ENCODE measurements around the gene SLC35D3.
"Not testable (repeated sequence)": the region's sequence is repeated elsewhere in the genome, so short reads cannot be mapped to it uniquely, and the experiment has no call there.

Gene SLC35D3

DNA sequence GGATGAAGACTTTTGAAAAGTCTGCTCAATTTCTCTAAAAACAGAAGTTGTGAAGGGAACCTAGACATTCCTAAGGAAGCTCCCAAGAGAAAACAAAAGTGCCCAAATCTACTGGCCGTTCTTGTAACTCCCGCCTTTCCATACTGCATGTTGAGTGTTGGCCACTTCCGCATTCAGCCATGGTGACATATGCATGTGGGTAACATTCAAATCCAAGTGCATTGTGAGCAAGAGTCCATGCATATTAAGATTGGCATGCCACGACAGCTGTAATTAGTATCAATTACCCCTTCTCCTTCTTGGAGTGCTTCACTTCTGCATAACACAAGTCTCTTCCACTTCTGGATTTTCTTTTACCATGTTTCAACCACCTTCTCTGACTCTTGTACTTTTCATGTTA, 8.4 kb downstream of the SLC35D3 start:
- Histone ChIP-seq H3K27me3 (ENCODE audit: control insufficient read depth, insufficient read depth, low read length) (no peaks in the 10 kb centered on the region), H3K27ac (ENCODE audit: low read depth, low read length) (no peak overlapping the region)

DNA sequence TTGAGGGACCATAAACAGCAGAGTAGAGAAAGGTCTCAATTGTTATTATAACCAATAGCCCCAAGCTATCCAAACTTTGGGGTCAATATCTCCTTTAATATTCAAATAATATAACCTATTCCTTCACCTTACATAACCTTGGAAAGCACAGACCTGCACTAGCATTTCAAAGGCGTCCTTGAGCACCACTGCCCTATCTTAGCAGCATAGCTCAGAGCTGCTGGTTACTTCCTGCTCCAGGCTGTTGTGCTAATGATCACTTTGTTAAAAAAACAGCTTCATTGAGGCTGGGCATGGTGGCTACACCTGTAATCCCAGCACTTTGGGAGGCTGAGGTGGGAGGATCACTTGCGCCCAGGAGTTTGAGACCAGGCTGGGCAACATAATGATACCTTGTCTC, 10.5 kb downstream of the SLC35D3 start:
- Histone ChIP-seq H3K4me1 (ENCODE audit: control insufficient read depth, insufficient read depth, low read length) (no peaks in the 10 kb centered on the region), H3K4me3 (ENCODE audit: low read length) (no peak overlapping the region), H3K27me3 (ENCODE audit: control insufficient read depth, insufficient read depth, low read length) (no peaks in the 10 kb centered on the region), H3K36me3 (ENCODE audit: control insufficient read depth, insufficient read depth, low read length) (no peaks in the 10 kb centered on the region), H3K9ac (ENCODE audit: low read length) (no peak overlapping the region), H3K27ac (ENCODE audit: low read depth, low read length) (no peak overlapping the region)

More for the DNA sequence above, 8.4 kb downstream of the SLC35D3 start:
- Histone ChIP-seq H3K4me1 (ENCODE audit: control insufficient read depth, insufficient read depth, low read length) (no peaks in the 10 kb centered on the region), H3K9ac (ENCODE audit: low read length) (no peak overlapping the region), H3K4me3 (ENCODE audit: low read length) (no peak overlapping the region), H3K36me3 (ENCODE audit: control insufficient read depth, insufficient read depth, low read length) (no peaks in the 10 kb centered on the region)

DNA sequence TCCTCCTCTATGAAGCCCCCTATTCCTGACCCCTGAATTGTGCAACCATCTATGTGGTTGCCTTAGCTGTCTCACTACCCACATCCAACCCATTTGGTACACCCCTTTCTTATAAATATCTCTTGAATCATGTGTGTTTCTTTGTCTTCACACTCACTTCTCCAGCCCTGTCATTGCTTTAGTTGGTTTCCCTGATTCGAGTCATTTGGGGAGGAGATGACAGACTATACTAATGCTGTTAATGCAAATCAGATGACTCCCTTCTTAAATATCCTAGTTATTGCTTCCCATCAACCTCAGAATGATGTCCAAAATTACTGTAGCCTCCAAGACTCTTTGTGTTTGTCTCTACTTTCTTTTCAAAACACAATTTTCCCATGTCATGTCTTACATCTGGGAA, 23.0 kb downstream of the SLC35D3 start:
- no peak overlapping the region for H3K27ac ChIP-seq (ENCODE audit: low read depth, low read length)
- H3K27me3 ChIP-seq (ENCODE audit: control insufficient read depth, insufficient read depth, low read length): no peaks in the 10 kb centered on the region
- no peak overlapping the region for H3K9ac ChIP-seq (ENCODE audit: low read length)
- no peaks in the 10 kb centered on the region for H3K4me1 ChIP-seq (ENCODE audit: control insufficient read depth, insufficient read depth, low read length)
- H3K36me3 ChIP-seq (ENCODE audit: control insufficient read depth, insufficient read depth, low read length): no peaks in the 10 kb centered on the region
- H3K4me3 ChIP-seq (ENCODE audit: low read length): no peak overlapping the region

- H3K27ac ChIP-seq (ENCODE audit: low read depth, low read length): no peak overlapping the region
- H3K9ac ChIP-seq (ENCODE audit: low read length): no peak overlapping the region
- no peaks in the 10 kb centered on the region for H3K36me3 ChIP-seq (ENCODE audit: control insufficient read depth, insufficient read depth, low read length)
- H3K27me3 ChIP-seq (ENCODE audit: control insufficient read depth, insufficient read depth, low read length): no peaks in the 10 kb centered on the region
- no peaks in the 10 kb centered on the region for H3K4me1 ChIP-seq (ENCODE audit: control insufficient read depth, insufficient read depth, low read length)
- H3K4me3 ChIP-seq (ENCODE audit: low read length): no peak overlapping the region
These were observed 23.6 kb downstream of the SLC35D3 start for GRCh38 chr6:136945711-136946121.

- Histone ChIP-seq H3K9ac (ENCODE audit: low read length) (no peak overlapping the region), H3K36me3 (ENCODE audit: control insufficient read depth, insufficient read depth, low read length) (no peaks in the 10 kb centered on the region), H3K27ac (ENCODE audit: low read depth, low read length) (no peak overlapping the region), H3K4me1 (ENCODE audit: control insufficient read depth, insufficient read depth, low read length) (no peaks in the 10 kb centered on the region), H3K27me3 (ENCODE audit: control insufficient read depth, insufficient read depth, low read length) (no peaks in the 10 kb centered on the region), H3K4me3 (ENCODE audit: low read length) (no peak overlapping the region)
These were observed 24.9 kb downstream of the SLC35D3 start for GRCh38 chr6:136947037-136947436.

- not testable (repeated sequence) for H3K27ac ChIP-seq (ENCODE audit: low read depth, low read length); H3K9ac ChIP-seq (ENCODE audit: low read length); H3K4me1 ChIP-seq (ENCODE audit: control insufficient read depth, insufficient read depth, low read length); H3K4me3 ChIP-seq (ENCODE audit: low read length); H3K36me3 ChIP-seq (ENCODE audit: control insufficient read depth, insufficient read depth, low read length); H3K27me3 ChIP-seq (ENCODE audit: control insufficient read depth, insufficient read depth, low read length)
These were observed 27.9 kb downstream of the SLC35D3 start for GRCh38 chr6:136949957-136950356.

- Histone ChIP-seq H3K9ac (ENCODE audit: low read length) (no peak overlapping the region), H3K36me3 (ENCODE audit: control insufficient read depth, insufficient read depth, low read length) (no peaks in the 10 kb centered on the region), H3K27ac (ENCODE audit: low read depth, low read length) (no peak overlapping the region), H3K27me3 (ENCODE audit: control insufficient read depth, insufficient read depth, low read length) (no peaks in the 10 kb centered on the region), H3K4me1 (ENCODE audit: control insufficient read depth, insufficient read depth, low read length) (no peaks in the 10 kb centered on the region), H3K4me3 (ENCODE audit: low read length) (no peak overlapping the region)
These were observed 28.5 kb downstream of the SLC35D3 start for GRCh38 chr6:136950436-136951126.

GRCh38 chr6:136952714-136953260, 30.7 kb downstream of the SLC35D3 start:
- no peak overlapping the region for H3K4me3 ChIP-seq (ENCODE audit: low read length)
- no peak overlapping the region for H3K27ac ChIP-seq (ENCODE audit: low read depth, low read length)
- H3K9ac ChIP-seq (ENCODE audit: low read length): no peak overlapping the region
- no peaks in the 10 kb centered on the region for H3K4me1 ChIP-seq (ENCODE audit: control insufficient read depth, insufficient read depth, low read length)
- no peaks in the 10 kb centered on the region for H3K27me3 ChIP-seq (ENCODE audit: control insufficient read depth, insufficient read depth, low read length)
- H3K36me3 ChIP-seq (ENCODE audit: control insufficient read depth, insufficient read depth, low read length): no peaks in the 10 kb centered on the region

- Histone ChIP-seq H3K4me3 (ENCODE audit: low read length) (no peak overlapping the region), H3K36me3 (ENCODE audit: control insufficient read depth, insufficient read depth, low read length) (no peaks in the 10 kb centered on the region), H3K9ac (ENCODE audit: low read length) (no peak overlapping the region), H3K4me1 (ENCODE audit: control insufficient read depth, insufficient read depth, low read length) (no peaks in the 10 kb centered on the region), H3K27ac (ENCODE audit: low read depth, low read length) (no peak overlapping the region), H3K27me3 (ENCODE audit: control insufficient read depth, insufficient read depth, low read length) (no peaks in the 10 kb centered on the region)
These were observed 33.0 kb downstream of the SLC35D3 start for GRCh38 chr6:136955123-136955522.

DNA sequence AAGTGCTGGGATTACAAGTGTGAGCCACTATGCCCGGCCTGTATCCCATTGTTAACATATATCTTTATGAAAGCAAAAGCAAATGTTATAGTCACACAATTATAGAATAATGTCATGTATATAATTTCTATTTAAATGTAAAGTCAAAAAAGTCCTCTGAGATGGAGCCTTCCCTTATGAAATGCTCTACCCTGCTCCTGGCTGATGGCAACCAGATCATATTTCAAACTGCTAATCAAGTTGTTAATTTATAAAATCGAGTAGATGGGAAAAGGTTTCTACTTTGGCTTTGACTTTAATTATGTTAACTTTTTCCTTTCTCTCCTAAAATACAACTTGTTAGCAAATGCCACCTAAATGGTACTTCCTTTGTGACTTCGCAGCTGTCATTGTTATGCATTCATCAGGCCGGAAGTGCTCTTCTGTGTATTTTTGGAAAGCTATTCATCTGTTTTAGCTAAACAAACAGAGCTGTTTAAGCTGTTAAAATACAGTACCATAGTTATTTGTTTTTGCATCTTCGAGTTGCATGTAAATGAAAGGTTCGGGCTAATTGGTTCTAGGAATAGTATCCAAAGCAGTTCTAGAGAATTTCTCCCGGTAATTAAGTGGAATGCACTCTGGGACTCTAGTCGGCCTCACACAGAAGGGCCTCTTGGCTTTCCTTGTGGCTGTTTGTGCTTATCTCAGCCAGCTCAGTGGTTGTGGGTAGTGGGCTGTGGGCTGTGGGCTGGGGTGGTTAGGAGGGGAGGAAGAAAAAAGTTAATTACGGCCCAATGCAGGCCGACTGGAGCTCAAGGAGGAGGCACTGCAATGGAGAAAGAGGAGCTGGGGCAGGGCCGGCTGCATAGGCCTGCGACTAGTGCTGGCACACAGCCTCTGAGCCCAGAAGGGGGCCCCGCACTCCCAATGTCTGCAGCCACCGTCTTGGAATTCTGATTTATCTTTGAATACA, 34.8 kb downstream of the SLC35D3 start:
- H3K9ac ChIP-seq (ENCODE audit: low read length): no peak overlapping the region
- H3K36me3 ChIP-seq (ENCODE audit: control insufficient read depth, insufficient read depth, low read length): no peaks in the 10 kb centered on the region
- H3K27ac ChIP-seq (ENCODE audit: low read depth, low read length): no peak overlapping the region
- no peaks in the 10 kb centered on the region for H3K27me3 ChIP-seq (ENCODE audit: control insufficient read depth, insufficient read depth, low read length)
- H3K4me1 ChIP-seq (ENCODE audit: control insufficient read depth, insufficient read depth, low read length): no peaks in the 10 kb centered on the region
- H3K4me3 ChIP-seq (ENCODE audit: low read length): no peak overlapping the region

DNA sequence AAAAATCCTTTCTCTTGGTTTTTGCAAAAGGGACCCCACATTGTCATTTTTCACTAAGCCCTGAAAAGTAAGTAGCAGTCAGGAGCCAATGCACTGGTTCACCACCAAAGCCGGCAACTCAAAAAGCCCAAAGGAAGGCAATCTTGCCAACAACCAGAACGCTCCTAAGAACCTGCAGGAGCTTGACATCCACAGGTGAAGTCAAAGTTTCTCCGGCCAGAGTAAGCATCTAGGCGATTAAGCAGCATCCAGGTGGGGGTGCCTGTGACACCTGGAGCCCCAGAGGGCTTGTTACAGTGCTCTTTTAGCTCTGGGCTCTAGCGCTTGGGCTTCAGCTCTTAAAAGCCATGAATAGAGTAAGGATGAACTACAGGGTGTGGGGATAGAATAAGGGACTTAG, 36.1 kb downstream of the SLC35D3 start:
- H3K9ac ChIP-seq (ENCODE audit: low read length): no peak overlapping the region
- H3K27ac ChIP-seq (ENCODE audit: low read depth, low read length): no peak overlapping the region
- no peak overlapping the region for H3K4me3 ChIP-seq (ENCODE audit: low read length)
- H3K36me3 ChIP-seq (ENCODE audit: control insufficient read depth, insufficient read depth, low read length): no peaks in the 10 kb centered on the region
- H3K4me1 ChIP-seq (ENCODE audit: control insufficient read depth, insufficient read depth, low read length): no peaks in the 10 kb centered on the region
- no peaks in the 10 kb centered on the region for H3K27me3 ChIP-seq (ENCODE audit: control insufficient read depth, insufficient read depth, low read length)

- H3K9ac ChIP-seq (ENCODE audit: low read length): no peak overlapping the region
- H3K27ac ChIP-seq (ENCODE audit: low read depth, low read length): no peak overlapping the region
- H3K4me1 ChIP-seq (ENCODE audit: control insufficient read depth, insufficient read depth, low read length): no peaks in the 10 kb centered on the region
- no peak overlapping the region for H3K4me3 ChIP-seq (ENCODE audit: low read length)
- H3K27me3 ChIP-seq (ENCODE audit: control insufficient read depth, insufficient read depth, low read length): no peaks in the 10 kb centered on the region
- H3K36me3 ChIP-seq (ENCODE audit: control insufficient read depth, insufficient read depth, low read length): no peaks in the 10 kb centered on the region
These were observed 37.4 kb downstream of the SLC35D3 start for GRCh38 chr6:136959471-136959891.

All from rectal smooth muscle tissue (tissue), 1 donor.